NCI-H526 (cell line): ENCODE data around the gene GNAT2.
"Not testable (repeated sequence)": the region's sequence is repeated elsewhere in the genome, so short reads cannot be mapped to it uniquely, and the experiment has no call there.

Source experiments
- DNase-seq, 2 experiments: peaks; one replicate each; lab custom pipeline; 2025; lab: John Stamatoyannopoulos, UW

Gene GNAT2

GRCh38 chr1:109619576-109620400 lies at the start of gene GNAT2, which contains the start of gene AMPD2:
TSS of gene GNAT2 (minus strand) at chr1:109619616. CDS start at chr1:109612870, 6,746 bp downstream.
TSS of gene AMPD2 (plus strand) at chr1:109619837. CDS start at chr1:109621176, 1,339 bp downstream.
- DNase-seq, result peak; percentile 26 to 80

DNA sequence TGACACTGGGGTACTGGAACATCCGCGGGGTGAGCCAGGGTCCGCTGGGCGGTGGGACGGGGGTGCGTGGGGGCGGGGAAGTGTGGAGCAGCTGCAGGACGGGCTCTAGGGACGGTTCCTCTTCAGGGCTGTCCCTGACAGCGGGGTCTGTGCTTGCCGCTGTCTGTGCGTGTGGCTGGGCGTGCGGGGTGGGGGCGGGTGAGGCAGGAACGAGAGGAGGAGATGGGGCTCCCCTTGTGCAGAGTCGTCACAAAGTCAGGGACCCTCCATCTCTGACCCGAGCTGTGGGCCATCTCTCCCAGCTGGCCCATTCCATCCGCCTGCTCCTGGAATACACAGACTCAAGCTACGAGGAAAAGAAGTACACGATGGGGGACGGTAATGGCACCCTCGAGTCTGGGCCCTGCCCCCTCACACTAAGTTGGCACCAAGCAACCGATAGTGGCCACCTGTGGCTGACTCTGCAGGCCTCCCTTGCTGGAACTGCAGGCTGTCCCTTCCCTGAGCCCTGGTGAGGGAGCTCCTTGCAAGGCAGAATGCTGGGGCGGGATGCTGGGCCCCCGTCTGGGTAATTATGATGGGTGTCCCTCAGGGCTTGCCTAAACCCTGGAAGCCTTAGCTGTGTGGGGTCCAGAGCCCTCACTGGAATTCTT lies 48.8 kb upstream of the GNAT2 start:
- DNase-seq, result peak in 1 of 2 experiments; percentile 47

DNA sequence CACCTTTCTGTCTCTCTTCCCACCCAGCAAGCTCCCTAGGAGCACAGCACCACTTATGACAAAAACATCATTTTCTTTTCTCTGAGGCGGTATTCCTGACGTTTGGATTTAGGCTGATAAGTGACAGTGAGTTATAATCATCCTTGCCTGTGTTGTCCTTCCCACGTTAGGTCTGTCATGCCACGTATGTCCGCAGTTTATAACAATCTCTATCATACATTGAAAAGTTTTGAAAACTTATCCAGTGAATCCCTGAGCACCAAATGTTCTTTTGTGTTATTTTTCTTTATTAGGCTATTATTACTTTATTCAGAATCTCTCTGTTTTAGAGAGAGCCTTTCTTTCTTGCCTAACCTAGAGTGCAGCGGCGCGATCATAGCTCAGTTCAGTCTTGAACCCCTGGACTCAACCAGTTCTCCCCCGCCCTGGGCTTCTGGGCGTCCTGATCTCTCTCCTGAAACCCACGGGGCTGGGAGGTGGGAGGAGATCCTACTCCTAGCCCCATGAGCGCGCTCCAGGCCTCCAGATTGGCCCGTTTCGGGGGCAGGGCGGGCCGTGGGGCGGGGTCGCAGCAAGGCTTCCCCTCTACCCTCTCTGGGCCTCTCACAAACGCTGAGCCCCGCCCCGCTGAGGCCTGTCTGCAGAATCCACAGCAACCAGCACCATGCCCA lies 48.2 kb upstream of the GNAT2 start, which contains the start of gene GSTM2:
Gene GSTM2, plus strand, starts transcription at position 606 of the 671 bp plus-strand sequence. Its CDS starts 59 bp downstream, at position 665.
- DNase-seq, result peak; percentile 83 to 96

GRCh38 chr1:109664671-109665070 lies 45.3 kb upstream of the GNAT2 start:
- DNase-seq, result no peak

GRCh38 chr1:109661391-109661790 lies 42.0 kb upstream of the GNAT2 start:
- DNase-seq, result no peak

DNA sequence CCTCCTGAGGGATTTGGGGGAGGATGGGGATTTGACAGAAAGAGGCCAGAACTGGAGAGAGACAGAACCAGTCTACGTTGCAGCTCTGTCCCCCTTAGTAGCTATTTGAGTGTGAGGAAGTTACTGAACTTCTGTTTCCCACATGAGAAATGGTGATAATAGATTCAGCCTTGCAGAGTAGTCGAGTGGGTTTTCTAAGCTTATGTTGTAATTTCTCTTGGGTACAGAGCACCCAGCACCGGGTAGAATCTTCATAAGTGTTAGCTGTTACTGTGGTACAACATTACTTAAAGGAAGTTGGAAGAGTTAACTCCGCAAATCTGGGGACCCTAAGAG lies 41.2 kb upstream of the GNAT2 start:
- DNase-seq, result not testable (repeated sequence)

DNA sequence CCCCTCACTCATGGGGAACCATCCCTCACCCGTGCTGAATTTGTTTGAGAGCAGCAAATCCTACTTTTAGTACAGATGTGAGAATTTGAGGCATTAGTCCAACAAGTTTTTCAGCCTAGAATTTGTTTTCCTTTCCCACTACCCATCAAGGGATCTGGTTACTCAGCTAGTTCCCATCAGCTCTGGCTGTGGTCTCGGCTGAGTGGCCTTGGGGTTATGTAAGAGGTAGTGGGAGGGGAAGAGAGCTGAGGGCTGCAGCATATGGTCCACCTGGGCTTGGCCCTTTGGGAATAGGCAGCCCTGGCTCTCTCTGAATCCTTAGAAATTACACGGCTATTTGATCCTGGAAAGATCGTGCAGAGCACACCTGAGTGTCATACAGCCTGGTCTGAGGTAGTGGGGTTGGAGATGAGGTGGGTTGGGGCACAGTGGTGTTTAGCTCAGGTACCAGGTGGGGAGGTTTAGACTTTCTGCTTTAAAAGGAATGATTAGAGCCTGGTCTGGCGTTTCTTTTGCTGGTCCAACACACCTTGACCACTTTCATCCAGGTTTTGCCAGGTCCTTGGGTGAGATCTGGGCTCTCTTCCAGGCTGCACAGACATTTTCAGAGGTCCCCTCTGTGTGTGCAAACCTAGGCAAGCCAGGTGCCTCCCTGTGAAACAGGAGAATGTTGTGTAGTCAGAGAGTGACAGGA lies 40.7 kb upstream of the GNAT2 start:
- peak; percentile 70 to 94 for DNase-seq

DNA sequence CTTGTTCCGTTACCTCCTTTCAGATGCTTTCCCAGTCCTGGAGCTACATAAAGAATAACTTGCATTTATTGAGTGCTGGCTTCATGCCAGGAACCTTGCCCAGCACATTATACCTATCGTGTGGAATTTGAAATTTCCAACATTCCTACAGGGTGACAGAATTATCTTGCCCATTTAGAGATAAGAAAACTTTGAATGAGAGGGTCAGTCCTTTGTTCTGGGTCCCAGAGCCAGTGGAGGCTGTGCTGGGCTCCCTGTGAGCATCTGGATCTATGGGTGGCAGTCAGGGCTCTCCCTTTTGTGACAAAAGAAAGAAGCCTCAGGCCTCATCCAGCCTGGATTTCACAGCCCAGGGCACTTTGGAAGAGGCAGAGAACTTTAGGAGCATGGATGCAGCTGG lies 39.7 kb upstream of the GNAT2 start:
- no peak for DNase-seq

GRCh38 chr1:109658533-109659042 lies 39.2 kb upstream of the GNAT2 start:
- no peak for DNase-seq

DNA sequence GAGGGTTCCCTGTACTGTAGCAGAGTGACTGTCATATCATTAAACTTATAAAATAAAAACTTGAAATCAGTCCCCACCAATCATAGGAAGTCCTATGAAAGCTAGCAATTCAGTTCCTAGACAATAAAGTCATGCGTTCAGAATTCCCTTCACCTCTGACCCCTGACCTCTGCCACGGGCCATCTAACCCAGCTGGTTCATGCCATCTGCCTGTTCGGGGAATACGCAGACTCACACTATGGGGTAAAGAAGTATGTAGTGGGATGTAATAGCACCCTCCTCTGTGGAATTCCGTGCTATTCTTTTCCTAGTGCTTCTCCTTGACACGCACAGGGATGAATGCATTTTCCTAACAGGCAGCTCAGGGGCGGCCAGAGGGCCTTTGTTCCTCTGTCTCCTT lies 38.6 kb upstream of the GNAT2 start:
- no peak for DNase-seq

- no peak for DNase-seq
Measured at GRCh38 chr1:109657395-109657794, 38.0 kb upstream of the GNAT2 start.

DNA sequence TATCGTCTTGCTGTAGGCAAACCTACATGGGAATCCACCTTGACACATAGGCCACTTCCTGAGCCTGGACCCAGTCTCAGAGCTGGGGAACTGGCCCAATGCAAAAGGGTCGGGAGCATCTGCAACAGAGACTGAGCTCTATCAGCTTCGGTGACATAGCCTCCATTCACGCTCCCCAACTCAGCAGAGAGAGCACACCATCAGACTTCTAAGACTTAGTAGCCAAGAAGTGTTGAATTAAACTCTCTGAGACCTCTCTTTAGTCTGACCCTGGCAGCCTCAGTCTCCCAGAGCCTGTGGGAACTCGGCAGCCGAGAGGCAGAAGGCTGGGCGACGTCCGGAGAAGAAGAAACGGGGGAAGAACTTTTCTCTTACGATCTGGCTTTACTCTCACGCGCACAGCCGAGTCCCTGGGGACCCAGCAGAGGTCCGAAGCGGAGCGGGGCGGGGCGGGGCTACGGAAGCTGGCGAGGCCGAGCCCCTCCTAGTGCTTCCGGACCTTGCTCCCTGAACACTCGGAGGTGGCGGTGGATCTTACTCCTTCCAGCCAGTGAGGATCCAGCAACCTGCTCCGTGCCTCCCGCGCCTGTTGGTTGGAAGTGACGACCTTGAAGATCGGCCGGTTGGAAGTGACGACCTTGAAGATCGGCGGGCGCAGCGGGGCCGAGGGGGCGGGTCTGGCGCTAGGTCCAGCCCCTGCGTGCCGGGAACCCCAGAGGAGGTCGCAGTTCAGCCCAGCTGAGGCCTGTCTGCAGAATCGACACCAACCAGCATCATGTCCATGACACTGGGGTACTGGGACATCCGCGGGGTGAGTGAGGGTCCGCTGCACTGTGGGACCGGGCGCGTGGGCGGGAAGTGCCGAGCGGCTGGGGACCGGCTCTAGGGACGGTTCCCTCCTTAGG lies 36.5 kb upstream of the GNAT2 start, which contains the start of gene GSTM4:
Gene GSTM4, plus strand, starts transcription at position 485 of the 905 bp plus-strand sequence. Its CDS starts 291 bp downstream, at position 776.
- DNase-seq, result peak; percentile 46 to 92

- DNase-seq, result no peak
Measured at GRCh38 chr1:109654519-109654918, 35.1 kb upstream of the GNAT2 start.

GRCh38 chr1:109653306-109653705 lies 33.9 kb upstream of the GNAT2 start:
- DNase-seq, result no peak

GRCh38 chr1:109652402-109652801 lies 33.0 kb upstream of the GNAT2 start:
- DNase-seq, result no peak

- DNase-seq, result no peak
Measured at GRCh38 chr1:109650609-109651008, 31.2 kb upstream of the GNAT2 start.

DNA sequence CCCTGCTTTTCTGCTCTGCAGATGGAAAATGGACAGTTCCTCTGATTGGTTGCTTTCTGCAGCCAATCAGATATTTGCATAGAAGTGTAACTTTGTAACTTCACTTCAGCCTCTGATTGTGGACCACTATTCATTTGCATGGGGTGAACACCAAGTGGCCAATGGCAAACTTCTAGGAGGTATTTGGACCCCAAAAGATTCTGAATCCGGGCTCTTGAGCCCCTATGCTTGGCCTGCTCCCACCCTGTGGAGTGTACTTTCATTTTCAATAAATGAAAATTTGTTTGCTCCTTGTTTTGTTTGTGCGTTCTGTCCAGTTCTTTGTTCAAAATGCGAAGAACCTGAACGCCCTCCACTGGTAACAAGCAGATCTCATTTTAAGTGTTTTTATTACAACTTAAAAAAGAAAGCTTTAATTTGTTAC lies 30.1 kb upstream of the GNAT2 start:
- DNase-seq, result no peak

DNA sequence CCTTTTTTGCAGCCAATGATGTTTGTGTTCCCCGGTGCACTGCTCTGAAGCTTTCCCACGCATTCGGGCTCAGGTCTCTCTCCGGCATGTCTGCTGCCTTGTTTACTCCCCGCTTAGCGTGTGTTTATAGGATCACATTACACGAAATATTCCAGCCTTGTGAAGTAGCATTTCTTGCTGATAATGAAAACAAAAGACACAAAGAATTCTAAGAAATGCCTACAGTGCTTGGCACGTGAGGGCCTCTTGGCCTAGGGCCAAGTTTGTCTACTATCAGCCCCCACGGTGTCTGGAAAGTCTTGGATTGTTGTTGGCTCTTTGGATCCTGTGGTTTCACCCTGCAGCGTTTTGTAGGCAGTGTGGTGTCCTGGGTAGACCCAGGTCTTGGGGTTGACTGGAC lies 25.3 kb upstream of the GNAT2 start:
- DNase-seq, result no peak

DNA sequence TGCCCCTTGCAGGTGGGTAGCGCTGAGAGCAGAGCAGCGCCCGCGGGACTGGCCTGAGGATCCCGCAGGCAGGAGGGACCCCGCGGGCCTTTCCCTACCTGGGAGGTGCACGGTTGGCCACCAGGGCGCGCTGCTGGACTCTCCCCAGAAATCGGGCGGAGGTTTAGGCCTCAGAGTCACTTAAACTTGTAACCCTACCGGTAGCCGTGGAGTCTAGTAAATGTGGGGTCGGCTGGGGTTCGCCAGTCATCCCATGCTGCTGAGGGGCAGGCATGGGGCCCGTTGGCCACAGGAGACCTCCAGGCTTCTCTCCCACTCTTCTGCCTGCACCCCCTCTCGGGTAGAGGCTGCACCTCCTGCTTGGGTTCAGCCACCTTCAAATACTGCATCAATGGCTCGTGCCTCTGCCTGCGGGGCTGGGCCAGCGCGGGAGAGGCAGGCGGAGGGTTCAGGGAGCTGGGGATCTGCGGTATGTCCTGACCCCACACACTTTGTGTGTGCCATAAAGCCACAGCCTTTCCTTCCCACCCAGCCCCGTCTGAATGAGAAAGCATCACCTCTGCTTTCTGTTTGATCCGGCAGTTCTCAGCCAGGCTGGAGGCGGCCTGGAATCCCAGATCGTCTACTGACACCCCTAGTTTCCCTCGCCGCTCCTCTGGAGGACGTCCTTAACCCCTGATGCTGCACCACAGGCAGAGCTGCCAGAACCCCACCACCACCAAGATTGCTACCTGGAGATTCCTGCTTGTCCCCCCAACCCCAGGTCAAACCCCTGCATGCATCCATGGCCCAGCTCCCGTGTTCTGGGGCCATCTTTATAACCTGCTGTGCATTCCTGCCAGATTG lies 24.2 kb upstream of the GNAT2 start:
- peak; percentile 43 to 94 for DNase-seq

- no peak for DNase-seq
Measured at GRCh38 chr1:109642626-109643025, 23.2 kb upstream of the GNAT2 start.
